CD4-positive, alpha-beta T cell (primary cell): Measurements from ENCODE around the gene FARP1. TPM values are rescaled to one million over a fixed set of nuclear protein-coding genes. Genes with fewer than 3 reads are reported as not detected.

Experiments used
- ATAC-seq: fragments of 200-7000 bp; cut with Tn5 transposase; one replicate; pipeline ENCODE4 v1.10.0; 2022; ENCODE audit warnings: mild to moderate bottlenecking; ENCODE audit not compliant: poor library complexity
- CTCF ChIA-PET: fragments of 350-600 bp; sonication (Branson Sonifier 250); formaldehyde crosslinking; loops from one replicate; lab custom pipeline; 2021; ENCODE audit warnings: antibody characterized with exemption, inconsistent platforms; lab: Charles Lee
- POLR2A ChIA-PET: fragments of 350-600 bp; sonication (Branson Sonifier 250); formaldehyde crosslinking; loops from one replicate; lab custom pipeline; 2021; ENCODE audit warnings: antibody characterized with exemption, inconsistent platforms; lab: Charles Lee
- DNase-seq, 14 experiments: peaks; one replicate each; pipeline ENCODE4 v3.0.0-alpha.2; 2013 to 2020; ENCODE audit warnings: mixed read lengths in 2 of 14
- H3K27ac ChIP-seq, 2 donors: one replicate each; pipeline versions ENCODE4 v1.5.1 to v1.7.0; 2013; ENCODE audit warnings: low read length in 2 of 2, low read depth in 1 of 2, mild to moderate bottlenecking in 1 of 2
- H3K27me3 ChIP-seq, 2 experiments: 1 replicate in 1 of 2; 2 replicates in 1 of 2; pipeline versions ENCODE4 v1.6.1 to v1.7.0; 2013; ENCODE audit warnings: low read length in 2 of 2, control low read depth in 1 of 2, mild to moderate bottlenecking in 1 of 2, moderate library complexity in 1 of 2; ENCODE audit not compliant: insufficient read depth in 2 of 2, control insufficient read depth in 1 of 2
- H3K36me3 ChIP-seq: one replicate; pipeline ENCODE4 v1.6.1; 2013; ENCODE audit warnings: low read length, control low read depth; ENCODE audit not compliant: insufficient read depth
- H3K4me1 ChIP-seq: one replicate; pipeline ENCODE4 v1.6.1; 2013; ENCODE audit warnings: low read length, control low read depth; ENCODE audit not compliant: insufficient read depth
- H3K4me3 ChIP-seq: one replicate; pipeline ENCODE4 v1.5.1; 2013; ENCODE audit warnings: mild to moderate bottlenecking, low read length, moderate library complexity
- H3K9me3 ChIP-seq, 2 experiments: 1 replicate in 1 of 2; 2 replicates in 1 of 2; pipeline versions ENCODE4 v1.6.1 to v1.7.0; 2013; ENCODE audit warnings: low read length in 2 of 2, mild to moderate bottlenecking in 2 of 2, control low read depth in 1 of 2, moderate library complexity in 1 of 2; ENCODE audit not compliant: control insufficient read depth in 1 of 2, insufficient read depth in 1 of 2
- H3K27ac Mint-ChIP-seq: one replicate; pipeline ENCODE4 v1.8.0; 2020; ENCODE audit warnings: mixed read lengths
- H3K27me3 Mint-ChIP-seq: one replicate; pipeline ENCODE4 v1.8.0; 2021; ENCODE audit warnings: mixed read lengths
- H3K36me3 Mint-ChIP-seq: one replicate; pipeline ENCODE4 v1.8.0; 2021; ENCODE audit warnings: low read depth, mixed read lengths
- H3K4me1 Mint-ChIP-seq: one replicate; pipeline ENCODE4 v1.8.0; 2021; ENCODE audit warnings: low read depth, mixed read lengths
- H3K4me3 Mint-ChIP-seq: one replicate; pipeline ENCODE4 v1.8.0; 2020; ENCODE audit warnings: mild to moderate bottlenecking, mixed read lengths
- H3K9me3 Mint-ChIP-seq: one replicate; pipeline ENCODE4 v1.8.0; 2020; ENCODE audit warnings: mixed read lengths
- intact Hi-C, 2 experiments: fragments of 100-400 bp; cut with DNase I in 1 of 2; cut with micrococcal nuclease in 1 of 2; formaldehyde crosslinking; loops; one replicate each; pipeline versions ENCODE4 v1.15.1 to v1.9.0; 2023 to 2025; cut with DNase I, micrococcal nuclease
- total RNA-seq, 174 experiments: library from RNA in 2 of 174; stranded (reverse) in 2 of 174; gene quantifications; one replicate each; pipeline ENCODE4 v1.2.3 and lab custom pipeline; 2021 to 2026
- TF ChIP-seq, protein P1 (sequence below): fragments of 200-600 bp; IDR thresholded peaks from one replicate; pipeline ENCODE4 v1.8.0; 2022; ENCODE audit warnings: antibody characterized with exemption, mild to moderate bottlenecking

FARP1 gene
- total RNA-seq, 2 experiments from 2014 or later = 0.30 TPM; not detected in 1

DNA sequence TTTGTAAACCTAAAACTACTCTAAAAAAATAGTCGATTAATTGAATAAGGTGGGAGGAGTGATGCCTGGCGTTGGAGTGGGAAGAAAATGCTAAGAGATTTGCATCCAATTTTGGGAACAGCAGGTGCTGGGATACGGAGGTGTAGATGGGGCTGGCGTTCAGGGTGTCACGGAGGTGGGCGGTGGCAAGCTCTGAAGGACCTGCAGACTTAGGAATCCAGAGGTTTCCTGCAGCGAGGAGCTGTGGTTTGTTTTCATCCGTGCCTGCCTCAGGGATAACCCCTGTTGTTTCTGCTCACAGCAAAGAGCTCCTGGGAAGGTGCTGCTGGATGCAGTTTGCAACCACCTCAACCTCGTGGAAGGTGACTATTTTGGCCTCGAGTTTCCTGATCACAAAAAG, 200.6 kb downstream of the FARP1 start:
- Histone ChIP-seq H3K36me3 (no peaks in the 10 kb centered on the region), H3K27me3 (peaks cover 2 to 6% of the 10 kb centered on the region in 2 experiments), H3K27ac (no peak overlapping the region), H3K4me3 (no peak overlapping the region), H3K9me3 (no peaks in the 10 kb centered on the region), H3K4me1 (no peaks in the 10 kb centered on the region)
- Mint-ChIP-seq H3K9me3 (no peaks in the 10 kb centered on the region), H3K27ac (no peak overlapping the region), H3K4me1 (no peaks in the 10 kb centered on the region), H3K36me3 (no peaks in the 10 kb centered on the region), H3K27me3 (peaks cover 16% of the 10 kb centered on the region), H3K4me3 (no peak overlapping the region)
- TF ChIP-seq, protein P1, sequence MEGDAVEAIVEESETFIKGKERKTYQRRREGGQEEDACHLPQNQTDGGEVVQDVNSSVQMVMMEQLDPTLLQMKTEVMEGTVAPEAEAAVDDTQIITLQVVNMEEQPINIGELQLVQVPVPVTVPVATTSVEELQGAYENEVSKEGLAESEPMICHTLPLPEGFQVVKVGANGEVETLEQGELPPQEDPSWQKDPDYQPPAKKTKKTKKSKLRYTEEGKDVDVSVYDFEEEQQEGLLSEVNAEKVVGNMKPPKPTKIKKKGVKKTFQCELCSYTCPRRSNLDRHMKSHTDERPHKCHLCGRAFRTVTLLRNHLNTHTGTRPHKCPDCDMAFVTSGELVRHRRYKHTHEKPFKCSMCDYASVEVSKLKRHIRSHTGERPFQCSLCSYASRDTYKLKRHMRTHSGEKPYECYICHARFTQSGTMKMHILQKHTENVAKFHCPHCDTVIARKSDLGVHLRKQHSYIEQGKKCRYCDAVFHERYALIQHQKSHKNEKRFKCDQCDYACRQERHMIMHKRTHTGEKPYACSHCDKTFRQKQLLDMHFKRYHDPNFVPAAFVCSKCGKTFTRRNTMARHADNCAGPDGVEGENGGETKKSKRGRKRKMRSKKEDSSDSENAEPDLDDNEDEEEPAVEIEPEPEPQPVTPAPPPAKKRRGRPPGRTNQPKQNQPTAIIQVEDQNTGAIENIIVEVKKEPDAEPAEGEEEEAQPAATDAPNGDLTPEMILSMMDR = no peak
- DNase-seq (no peak), ATAC-seq (no peak)
- CTCF ChIA-PET = no interaction called here
- POLR2A ChIA-PET = no interaction called here
- intact Hi-C loops = loop anchor here in 1 of 2 experiments (10.0 kb wide), 1 partner anchor 331 kb away; no protein-coding TSS in a partner anchor

DNA sequence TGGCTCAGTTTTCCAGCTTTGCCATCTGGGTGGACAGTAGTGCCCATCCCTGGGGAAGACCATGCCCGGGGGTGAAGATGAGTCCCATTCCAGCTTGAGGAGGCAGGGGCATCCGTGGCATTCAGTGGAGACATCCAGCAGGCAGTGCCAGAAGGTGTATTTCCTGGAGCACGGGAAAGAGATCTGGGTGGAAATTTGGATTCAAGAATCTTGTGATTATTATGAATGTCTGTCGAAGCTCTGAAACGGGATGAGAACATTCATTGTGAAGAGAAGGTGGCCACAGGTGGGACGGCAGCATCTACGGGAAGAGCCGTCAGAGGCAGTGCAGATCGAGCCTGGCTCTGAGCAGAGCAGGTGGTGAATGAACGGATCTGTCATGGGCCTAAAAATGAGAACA, 201.5 kb downstream of the FARP1 start:
- DNase-seq = no peak
- TF ChIP-seq, protein P1 = no peak
- Mint-ChIP-seq H3K4me3 (no peak overlapping the region), H3K4me1 (no peaks in the 10 kb centered on the region), H3K36me3 (no peaks in the 10 kb centered on the region), H3K9me3 (no peaks in the 10 kb centered on the region), H3K27ac (no peak overlapping the region), H3K27me3 (peaks cover 9% of the 10 kb centered on the region)
- ATAC-seq = no peak
- Histone ChIP-seq H3K27ac (no peak overlapping the region), H3K36me3 (no peaks in the 10 kb centered on the region), H3K9me3 (no peaks in the 10 kb centered on the region), H3K27me3 (peaks cover 0 to 2% of the 10 kb centered on the region in 2 experiments), H3K4me3 (no peak overlapping the region), H3K4me1 (no peaks in the 10 kb centered on the region)
- intact Hi-C loops = loop anchor here in 1 of 2 experiments (10.0 kb wide), 1 partner anchor 330 kb away; no protein-coding TSS in a partner anchor
- CTCF ChIA-PET = no interaction called here
- POLR2A ChIA-PET = no interaction called here

DNA sequence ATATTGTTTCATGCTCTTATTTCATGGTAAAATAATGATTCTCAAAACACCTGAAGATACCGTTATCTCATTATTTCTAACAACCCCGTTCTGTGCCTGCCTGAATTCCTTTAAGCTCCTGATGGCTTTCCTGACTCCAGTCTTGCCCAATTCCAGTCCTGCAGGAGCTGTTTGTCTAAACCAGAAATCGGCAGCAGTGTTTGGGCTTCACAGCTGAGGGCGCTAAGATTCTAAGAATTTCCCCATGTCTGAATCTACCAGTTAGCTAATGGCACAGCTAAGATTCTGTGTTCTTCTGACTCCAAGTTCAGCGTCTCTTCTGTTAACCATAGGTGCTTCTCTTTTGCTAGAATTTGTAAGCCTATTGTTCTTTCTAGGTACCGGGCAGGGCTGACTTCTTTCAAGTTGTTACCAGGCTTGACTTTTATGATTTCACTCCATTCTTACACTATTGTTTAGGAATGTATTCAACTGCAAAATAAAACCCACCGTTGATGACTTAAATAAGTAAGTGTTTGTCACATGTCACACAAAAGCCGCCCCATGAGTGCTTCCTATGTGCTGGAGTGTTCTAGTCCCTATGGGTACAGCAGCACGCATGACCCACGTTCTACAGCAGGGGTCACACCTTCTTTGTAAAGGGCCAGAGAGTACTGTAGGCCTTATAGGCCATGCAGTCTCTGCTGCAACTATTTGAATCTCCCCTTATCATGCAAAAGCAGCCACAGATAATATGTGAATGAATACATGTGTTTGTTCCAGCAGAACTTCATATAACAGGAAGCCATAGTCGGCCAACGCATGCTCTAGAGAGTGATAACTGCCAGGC, 202.4 kb downstream of the FARP1 start:
- intact Hi-C loops = loop anchor here in 1 of 2 experiments (10.0 kb wide), 1 partner anchor 329 kb away; no protein-coding TSS in a partner anchor
- Mint-ChIP-seq H3K36me3 (no peaks in the 10 kb centered on the region), H3K27me3 (peaks cover 9% of the 10 kb centered on the region), H3K27ac (no peak overlapping the region), H3K9me3 (no peaks in the 10 kb centered on the region), H3K4me3 (no peak overlapping the region), H3K4me1 (no peaks in the 10 kb centered on the region)
- ChIA-PET CTCF (no interaction called here), POLR2A (no interaction called here)
- no peak for ATAC-seq
- no peaks in the 10 kb centered on the region for H3K4me1 ChIP-seq
- no peaks in the 10 kb centered on the region for H3K9me3 ChIP-seq
- no peaks in the 10 kb centered on the region for H3K36me3 ChIP-seq
- H3K27ac ChIP-seq = no peak overlapping the region
- peak in 2 of 14 experiments; percentile 6 to 8 for DNase-seq
- no peak overlapping the region for H3K4me3 ChIP-seq
- TF ChIP-seq, protein P1 = no peak
- H3K27me3 ChIP-seq = peaks cover 0 to 2% of the 10 kb centered on the region in 2 experiments
